Stomach smooth muscle (tissue), 2 donors: ENCODE results near the gene MYPOP.

Experiments used
- H3K27ac ChIP-seq: one replicate; pipeline ENCODE4 v1.7.0; 2013; ENCODE audit warnings: mild to moderate bottlenecking, low read length, inconsistent platforms
- H3K27me3 ChIP-seq, 2 donors: one replicate each; pipeline ENCODE4 v1.7.0; 2013; ENCODE audit warnings: low read length in 2 of 2; ENCODE audit not compliant: insufficient read depth in 2 of 2, control insufficient read depth in 1 of 2
- H3K36me3 ChIP-seq, 2 donors: one replicate each; pipeline ENCODE4 v1.7.0; 2013; ENCODE audit warnings: low read length in 2 of 2; ENCODE audit not compliant: control insufficient read depth in 2 of 2, insufficient read depth in 2 of 2
- H3K4me1 ChIP-seq: one replicate; pipeline ENCODE4 v1.7.0; 2013; ENCODE audit warnings: low read length; ENCODE audit not compliant: control insufficient read depth, insufficient read depth
- H3K4me3 ChIP-seq, 2 donors: one replicate each; pipeline ENCODE4 v1.7.0; 2013; ENCODE audit warnings: low read length in 2 of 2
- H3K9ac ChIP-seq, 2 donors: one replicate each; pipeline ENCODE4 v1.7.0; 2013; ENCODE audit warnings: low read length in 2 of 2, mild to moderate bottlenecking in 1 of 2
- H3K9me3 ChIP-seq, 2 donors: one replicate each; pipeline ENCODE4 v1.7.0; 2013; ENCODE audit warnings: low read length in 2 of 2; ENCODE audit not compliant: control insufficient read depth in 2 of 2
- donor health status: healthy.
- donor health status: Pancreatic carcinoma.

The MYPOP gene

DNA sequence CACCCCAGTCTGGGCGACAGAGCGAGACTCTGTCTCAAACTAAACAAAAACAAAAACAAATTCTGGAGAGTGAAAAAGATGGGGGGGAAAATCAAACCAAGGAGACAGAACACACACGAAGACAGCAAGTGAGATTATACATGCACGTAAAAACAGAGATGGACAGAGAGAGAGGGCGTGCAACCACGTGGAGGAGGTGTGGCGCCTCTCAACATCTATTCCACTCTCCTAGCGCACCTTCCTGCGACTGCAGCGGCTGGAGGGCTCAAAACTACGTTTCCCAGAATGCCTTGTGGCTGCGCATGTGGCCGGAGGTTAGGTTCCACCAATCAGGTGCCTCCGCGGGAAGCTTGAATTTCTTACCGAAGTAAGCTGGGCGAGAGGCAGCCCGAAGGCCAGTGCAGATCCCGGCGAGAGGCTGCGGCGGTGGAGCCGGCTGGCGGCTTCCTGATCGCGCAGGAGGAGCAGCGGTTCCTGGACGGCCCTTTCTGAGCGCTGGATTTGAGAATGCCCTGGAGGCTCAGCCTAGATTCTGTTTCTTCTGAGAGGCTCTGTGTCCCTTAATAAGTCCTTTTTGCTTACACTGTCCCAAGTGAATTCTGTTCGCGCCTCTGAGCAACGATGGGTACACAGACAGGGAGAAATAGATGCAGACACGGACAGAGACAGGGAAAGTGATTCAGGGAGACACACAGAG, 25.3 kb upstream of the MYPOP start:
- H3K4me3 ChIP-seq = peak overlapping the region in 1 of 2 donors; percentile 44
- H3K36me3 ChIP-seq = no peaks in the 10 kb centered on the region

DNA sequence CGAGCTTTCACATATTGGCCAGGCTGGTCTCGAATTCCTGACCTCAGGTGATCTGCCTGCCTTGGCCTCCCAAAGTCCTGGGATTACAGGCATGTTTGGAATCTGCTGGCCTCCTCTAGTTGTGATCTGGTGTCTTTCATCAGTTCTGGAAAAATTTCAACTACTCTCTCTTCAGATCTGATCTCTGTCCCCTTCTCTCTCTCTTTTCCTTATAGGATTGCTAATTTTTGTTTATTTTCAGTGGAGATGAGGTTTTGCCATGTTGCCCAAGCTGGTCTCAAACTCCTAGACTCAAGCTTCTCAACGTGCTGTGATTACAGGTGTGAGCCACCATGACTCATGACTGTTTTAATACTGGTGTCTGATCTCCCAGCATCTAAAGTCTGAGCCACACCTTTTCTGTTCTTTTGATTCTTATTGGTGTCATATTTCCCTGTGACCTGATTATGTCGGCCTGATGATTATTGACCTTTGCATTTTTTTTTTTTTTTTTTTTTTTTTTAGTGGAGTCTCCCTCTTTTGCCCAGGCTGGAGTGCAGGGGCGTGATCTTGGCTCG, 22.6 kb upstream of the MYPOP start:
- Histone ChIP-seq H3K4me1 (peaks cover 4% of the 10 kb centered on the region), H3K36me3 (no peaks in the 10 kb centered on the region), H3K9me3 (no peaks in the 10 kb centered on the region), H3K9ac (no peak overlapping the region), H3K4me3 (no peak overlapping the region), H3K27ac (no peak overlapping the region), H3K27me3 (peaks cover 0 to 2% of the 10 kb centered on the region in 2 donors)

More for the DNA sequence above, 25.3 kb upstream of the MYPOP start:
- Histone ChIP-seq H3K9me3 (no peaks in the 10 kb centered on the region), H3K4me1 (peaks cover 4% of the 10 kb centered on the region), H3K9ac (no peak overlapping the region), H3K27me3 (peaks cover 2 to 4% of the 10 kb centered on the region in 2 donors), H3K27ac (no peak overlapping the region)

DNA sequence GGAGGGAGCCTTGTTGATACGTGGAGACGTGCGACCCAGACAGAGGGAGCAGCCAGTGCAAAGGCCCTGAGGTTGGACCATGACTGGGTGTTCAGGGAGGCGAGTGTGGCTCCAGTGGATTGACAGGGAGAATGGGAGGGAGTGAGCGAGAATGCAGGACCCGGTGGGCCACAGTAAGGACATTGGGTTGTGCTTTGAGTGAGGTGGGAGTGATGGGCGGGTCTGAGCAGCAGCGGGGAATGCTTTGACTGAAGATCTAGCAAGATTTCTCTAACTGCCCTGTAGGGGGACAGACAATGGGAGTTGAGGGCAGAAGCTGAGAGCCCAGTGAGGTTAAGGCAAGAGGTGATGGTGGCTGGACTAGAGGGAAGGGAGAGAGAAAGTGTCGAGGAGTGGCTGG, 19.9 kb upstream of the MYPOP start:
- Histone ChIP-seq H3K36me3 (no peaks in the 10 kb centered on the region), H3K9me3 (no peaks in the 10 kb centered on the region), H3K9ac (no peak overlapping the region), H3K27me3 (peaks cover 0 to 10% of the 10 kb centered on the region in 2 donors), H3K27ac (no peak overlapping the region), H3K4me1 (no peaks in the 10 kb centered on the region), H3K4me3 (no peak overlapping the region)

DNA sequence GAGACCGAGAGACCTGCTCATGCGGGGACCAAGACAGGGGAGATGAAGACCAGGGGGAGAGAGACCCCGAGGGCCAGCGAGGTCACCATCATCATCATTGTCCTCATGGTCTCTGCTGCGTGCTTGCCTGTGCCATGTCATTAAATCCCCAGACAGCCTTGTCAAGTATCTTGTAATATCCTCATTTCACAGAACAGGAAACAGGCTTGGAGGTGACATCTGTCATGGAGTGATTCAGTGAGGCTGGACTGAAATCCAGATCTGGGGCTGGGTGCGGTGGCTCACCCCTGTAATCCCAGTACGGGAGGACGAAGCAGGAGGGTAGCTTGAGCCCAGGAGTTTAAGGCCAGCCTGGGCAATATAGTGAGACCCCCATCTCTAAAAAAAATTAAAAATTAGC, 18.0 kb upstream of the MYPOP start:
- no peak overlapping the region for H3K27ac ChIP-seq
- peaks cover 0 to 13% of the 10 kb centered on the region in 2 donors for H3K27me3 ChIP-seq
- H3K4me1 ChIP-seq = no peaks in the 10 kb centered on the region
- H3K9me3 ChIP-seq = no peaks in the 10 kb centered on the region
- no peaks in the 10 kb centered on the region for H3K36me3 ChIP-seq
- no peak overlapping the region for H3K4me3 ChIP-seq
- no peak overlapping the region for H3K9ac ChIP-seq

DNA sequence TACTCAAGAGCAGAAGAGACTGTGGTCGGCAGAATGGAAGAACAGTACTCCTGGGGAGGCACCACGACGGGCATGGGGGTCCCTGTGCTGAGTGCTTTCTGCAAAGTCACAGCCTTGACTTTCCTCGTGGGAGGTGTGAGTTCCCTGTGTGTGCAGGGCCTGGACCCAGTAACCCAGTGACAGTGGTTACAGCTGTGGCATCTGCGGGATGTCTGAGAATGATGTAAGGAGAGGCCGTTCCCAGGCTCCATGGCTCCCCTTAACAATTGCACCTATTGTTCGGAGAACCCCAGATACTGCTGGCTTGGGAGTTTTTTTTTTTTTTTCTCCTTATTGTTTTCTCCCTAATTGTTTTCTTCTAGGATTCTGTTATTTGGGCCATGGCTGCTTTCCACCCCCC, 17.3 kb upstream of the MYPOP start:
- Histone ChIP-seq H3K36me3 (no peaks in the 10 kb centered on the region), H3K4me3 (no peak overlapping the region), H3K9me3 (no peaks in the 10 kb centered on the region), H3K27ac (no peak overlapping the region), H3K9ac (no peak overlapping the region), H3K27me3 (peaks cover 0 to 16% of the 10 kb centered on the region in 2 donors), H3K4me1 (no peaks in the 10 kb centered on the region)

DNA sequence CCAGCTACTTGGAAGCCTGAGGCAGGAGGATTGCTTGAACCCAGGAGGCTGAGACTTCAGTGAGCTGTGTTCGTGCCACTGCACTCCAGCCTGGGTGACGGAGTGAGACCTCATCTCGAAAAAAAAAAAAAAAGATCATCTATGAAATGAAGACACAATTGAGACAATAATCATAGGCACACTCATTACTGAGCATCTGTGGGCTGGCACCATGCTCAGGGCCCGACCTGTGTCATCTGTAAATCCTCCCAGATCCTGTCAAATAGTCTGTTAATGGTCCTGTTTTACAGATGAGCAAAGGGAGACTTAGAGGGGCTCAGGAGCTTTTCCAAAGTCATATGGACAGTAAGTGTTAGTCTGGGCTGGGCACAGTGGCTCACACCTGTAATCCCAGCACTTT, 16.3 kb upstream of the MYPOP start:
- no peaks in the 10 kb centered on the region for H3K4me1 ChIP-seq
- H3K4me3 ChIP-seq = no peak overlapping the region
- peaks cover 1 to 19% of the 10 kb centered on the region in 2 donors for H3K27me3 ChIP-seq
- H3K27ac ChIP-seq = no peak overlapping the region
- H3K9me3 ChIP-seq = no peaks in the 10 kb centered on the region
- H3K36me3 ChIP-seq = no peaks in the 10 kb centered on the region
- H3K9ac ChIP-seq = no peak overlapping the region

DNA sequence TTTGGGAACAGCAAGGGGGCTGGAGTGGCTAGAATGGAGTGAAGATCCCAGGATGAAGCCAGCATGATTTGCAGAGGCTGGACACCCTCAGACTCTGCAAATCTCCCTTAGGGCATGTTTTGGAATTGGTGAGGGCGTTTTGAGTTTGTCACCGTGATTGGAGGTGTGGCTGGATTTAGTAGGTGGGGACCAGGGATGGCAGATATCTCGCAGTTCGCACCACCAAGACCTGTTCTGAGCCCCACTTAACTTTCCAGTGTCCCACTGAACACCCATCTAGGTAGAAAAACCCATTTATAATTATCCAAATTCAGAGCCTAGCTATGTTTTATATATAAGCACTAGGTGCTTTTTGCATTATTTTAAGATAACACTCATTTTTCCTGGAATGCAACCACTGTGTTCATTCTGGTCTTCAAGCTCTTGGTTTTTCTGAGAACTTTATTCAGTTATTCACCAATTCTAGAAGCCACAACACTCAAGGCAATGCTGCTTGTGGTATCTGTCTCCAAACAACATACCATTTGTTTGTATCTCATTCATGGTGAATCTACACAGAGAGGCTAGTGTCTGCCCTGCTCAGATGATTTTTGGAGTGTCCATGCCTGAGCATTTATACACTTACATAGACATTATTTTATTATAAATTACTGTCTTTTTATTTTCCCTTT, 15.1 kb upstream of the MYPOP start:
- H3K36me3 ChIP-seq = no peaks in the 10 kb centered on the region
- no peak overlapping the region for H3K9ac ChIP-seq
- H3K4me3 ChIP-seq = no peak overlapping the region
- H3K27me3 ChIP-seq = peaks cover 5 to 24% of the 10 kb centered on the region in 2 donors
- H3K9me3 ChIP-seq = no peaks in the 10 kb centered on the region
- H3K4me1 ChIP-seq = no peaks in the 10 kb centered on the region
- no peak overlapping the region for H3K27ac ChIP-seq

DNA sequence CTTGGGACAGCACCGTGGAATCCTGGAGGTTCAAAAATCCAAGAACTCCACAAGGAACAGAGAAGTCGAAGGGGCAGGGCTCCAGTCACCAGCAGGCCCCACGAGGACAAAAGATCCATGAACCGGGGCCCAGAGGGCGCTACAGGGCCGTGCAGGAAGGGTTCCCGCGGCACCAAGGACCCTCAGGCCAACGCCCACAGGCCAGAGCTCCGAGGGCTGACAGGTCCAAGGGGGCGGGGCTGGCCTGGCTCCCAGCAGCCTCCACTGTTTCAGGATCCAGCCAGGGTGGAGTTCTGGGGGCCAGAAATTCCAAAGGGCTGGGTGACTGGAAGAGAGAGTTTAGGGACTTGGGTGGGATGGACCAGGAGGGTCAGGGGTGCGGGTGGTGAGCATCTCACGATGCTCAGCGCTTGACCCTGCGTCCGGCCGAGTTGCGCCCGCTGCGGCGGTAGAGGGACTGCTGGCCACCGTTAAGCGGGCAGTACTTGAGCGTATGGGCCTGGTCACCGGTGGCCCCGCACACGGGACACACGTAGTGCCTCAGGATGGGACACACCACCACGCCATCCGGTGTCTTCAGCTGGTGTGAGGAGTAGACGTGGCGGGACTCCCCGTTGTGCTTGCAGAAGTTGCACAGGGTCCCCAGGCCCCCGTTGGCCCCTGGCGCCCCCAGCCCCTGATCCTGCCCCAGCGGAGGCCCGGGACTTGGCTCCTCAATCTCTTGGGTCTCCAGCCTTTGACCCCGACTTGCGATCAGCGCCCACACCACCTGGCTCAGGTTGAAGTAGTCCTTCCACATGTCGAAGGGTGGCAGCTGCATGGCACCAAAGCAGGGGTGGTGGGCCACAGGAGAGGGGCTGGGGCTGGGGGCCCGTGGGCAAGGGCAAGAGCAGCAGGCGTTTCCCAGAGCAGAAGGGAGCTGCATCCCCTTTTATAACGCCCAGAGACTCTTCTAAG, 11.7 kb upstream of the MYPOP start, which contains the start of gene NANOS2:
Gene NANOS2, minus strand, starts transcription at position 905 of the 957 bp plus-strand sequence. Its CDS starts 85 bp downstream, at position 820.
- Histone ChIP-seq H3K4me3 (no peak within 1 kb of the TSS), H3K27me3 (peaks cover 5 to 20% of the 10 kb centered on the region in 2 donors), H3K36me3 (no peaks in the 10 kb centered on the region), H3K9ac (no peak within 1 kb of the TSS), H3K9me3 (no peaks in the 10 kb centered on the region), H3K27ac (no peak within 1 kb of the TSS), H3K4me1 (no peaks in the 10 kb centered on the region)

DNA sequence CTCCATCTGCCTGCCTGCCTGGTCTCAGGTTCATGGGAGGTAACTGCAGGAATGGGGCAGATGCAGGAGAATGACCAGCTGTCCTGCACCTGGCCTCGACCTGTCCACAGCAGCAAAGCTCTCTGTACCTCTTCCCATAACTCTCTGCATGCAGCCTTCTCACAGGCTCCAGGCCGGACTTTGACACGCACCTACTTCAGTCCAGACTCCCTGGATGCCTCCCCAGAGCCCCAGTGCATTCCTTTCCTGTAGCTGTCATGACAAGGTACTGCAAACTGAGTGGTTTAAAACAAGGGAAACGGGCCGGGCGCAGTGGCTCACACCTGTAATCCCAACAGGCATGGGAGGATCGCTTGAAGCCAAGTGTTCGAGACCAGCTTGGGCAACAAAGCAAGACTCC, 8.9 kb upstream of the MYPOP start:
- H3K4me1 ChIP-seq = no peaks in the 10 kb centered on the region
- no peaks in the 10 kb centered on the region for H3K36me3 ChIP-seq
- H3K27me3 ChIP-seq = peaks cover 5 to 14% of the 10 kb centered on the region in 2 donors
- no peaks in the 10 kb centered on the region for H3K9me3 ChIP-seq
- H3K9ac ChIP-seq = no peak overlapping the region
- H3K4me3 ChIP-seq = no peak overlapping the region
- no peak overlapping the region for H3K27ac ChIP-seq

DNA sequence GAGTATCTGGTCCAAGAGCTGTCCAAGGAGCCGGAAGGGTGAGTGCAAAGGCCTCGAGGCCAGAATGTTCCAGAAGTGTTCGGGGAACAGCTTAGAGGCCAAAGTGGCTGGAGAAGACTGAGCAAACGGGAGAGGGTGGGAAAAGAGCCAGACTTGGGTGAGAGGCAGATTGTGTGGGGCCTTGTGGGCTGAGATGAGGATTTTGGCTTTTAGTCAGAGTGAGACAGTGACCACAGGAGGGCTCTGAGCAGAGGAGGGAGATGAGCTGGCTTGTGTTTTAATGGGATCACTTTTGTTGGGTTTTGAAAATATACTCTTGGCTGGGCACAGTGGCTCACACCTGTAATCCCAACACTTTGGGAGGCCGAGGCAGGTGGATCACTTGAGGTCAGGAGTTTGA, 6.5 kb upstream of the MYPOP start:
- Histone ChIP-seq H3K27ac (no peak overlapping the region), H3K4me1 (no peaks in the 10 kb centered on the region), H3K9ac (no peak overlapping the region), H3K27me3 (peaks cover 5 to 9% of the 10 kb centered on the region in 2 donors), H3K36me3 (no peaks in the 10 kb centered on the region), H3K4me3 (no peak overlapping the region), H3K9me3 (no peaks in the 10 kb centered on the region)
